Neural crest cell (in vitro differentiated cells): ENCODE measurements around the gene GAPDHS. TPM values are rescaled to one million over a fixed set of nuclear protein-coding genes. Genes with fewer than 3 reads are reported as not detected.

Experiments used
- DNase-seq: peaks from one replicate; pipeline ENCODE4 v3.0.0; 2021; ENCODE audit warnings: low read depth, mixed read lengths, low spot score
- H3K27ac Mint-ChIP-seq: one replicate; pipeline ENCODE4 v1.8.0; 2021; ENCODE audit warnings: mild to moderate bottlenecking, mixed read lengths; ENCODE audit not compliant: unreplicated experiment
- H3K27me3 Mint-ChIP-seq: 2 replicates; pipeline ENCODE4 v1.8.0; 2021; ENCODE audit warnings: low read depth, mild to moderate bottlenecking, mixed read lengths
- H3K36me3 Mint-ChIP-seq: 2 replicates; pipeline ENCODE4 v1.8.0; 2021; ENCODE audit warnings: low read depth, mild to moderate bottlenecking, mixed read lengths
- H3K4me1 Mint-ChIP-seq: 2 replicates; pipeline ENCODE4 v1.8.0; 2021; ENCODE audit warnings: mixed read lengths
- H3K4me3 Mint-ChIP-seq: one replicate; pipeline ENCODE4 v1.8.0; 2021; ENCODE audit warnings: mild to moderate bottlenecking, mixed read lengths
- H3K9me3 Mint-ChIP-seq: 2 replicates; pipeline ENCODE4 v1.8.0; 2021; ENCODE audit warnings: mixed read lengths
- CTCF ChIP-seq: fragments of 200-600 bp; sonication (generic); conservative IDR thresholded peaks from 2 replicates; pipeline ENCODE4 v1.5.0; 2021; ENCODE audit warnings: antibody characterized with exemption, mild to moderate bottlenecking
- long read RNA-seq: library from polyadenylated mRNA; unstranded; transcript quantifications from one replicate; pipeline ENCODE4 v2.0.0, GENCODE V29; 2020
- total RNA-seq: library from RNA; stranded (reverse); gene quantifications from 2 replicates; pipeline ENCODE4 v1.2.1, GENCODE V29; 2021

Gene GAPDHS
- total RNA-seq: not detected in 2 replicates
- long read RNA-seq, partial matches to known transcripts: 0 of 1 reads
- long read RNA-seq, other reads (novel, unspliced or antisense): 1 of 1 reads

DNA sequence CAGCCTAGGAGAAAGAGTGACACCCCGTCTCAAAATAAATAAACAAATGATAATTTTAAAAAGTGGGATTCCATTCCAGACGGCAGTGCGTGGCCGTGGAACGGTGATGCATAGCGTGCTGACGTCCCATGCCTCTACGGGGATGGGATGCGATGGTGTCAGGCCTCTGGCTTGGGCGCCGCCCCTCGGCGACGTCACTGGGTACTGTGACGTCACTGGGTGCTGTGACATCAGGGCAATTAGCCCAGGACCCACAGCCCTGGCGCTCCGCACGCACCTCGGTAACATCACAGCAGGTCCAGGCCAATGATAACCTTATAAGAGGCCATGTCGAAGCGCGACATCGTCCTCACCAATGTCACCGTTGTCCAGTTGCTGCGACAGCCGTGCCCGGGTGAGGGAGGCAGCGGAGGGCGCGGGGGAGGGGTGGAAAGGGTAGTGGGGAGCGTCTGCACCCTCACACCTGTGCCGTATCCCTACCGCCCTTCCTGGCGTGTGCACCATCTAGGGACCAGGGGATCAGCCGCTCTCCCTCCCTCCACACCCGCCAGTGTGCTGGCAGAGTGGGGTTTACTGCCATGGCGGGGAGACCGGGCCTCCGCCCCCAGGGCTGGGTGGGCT, at the start of gene GAPDHS:
Gene GAPDHS (plus strand): TSS at position 256 of the 621 bp plus-strand sequence. CDS start 72 bp downstream, at position 328.
- no peak for DNase-seq
- Mint-ChIP-seq H3K4me3 (no peak within 1 kb of the TSS), H3K27me3 (no peaks in the 10 kb centered on the region), H3K27ac (no peak within 1 kb of the TSS), H3K36me3 (no peaks in the 10 kb centered on the region), H3K9me3 (no peaks in the 10 kb centered on the region), H3K4me1 (no peaks in the 10 kb centered on the region)
- TF ChIP-seq CTCF: no peak

DNA sequence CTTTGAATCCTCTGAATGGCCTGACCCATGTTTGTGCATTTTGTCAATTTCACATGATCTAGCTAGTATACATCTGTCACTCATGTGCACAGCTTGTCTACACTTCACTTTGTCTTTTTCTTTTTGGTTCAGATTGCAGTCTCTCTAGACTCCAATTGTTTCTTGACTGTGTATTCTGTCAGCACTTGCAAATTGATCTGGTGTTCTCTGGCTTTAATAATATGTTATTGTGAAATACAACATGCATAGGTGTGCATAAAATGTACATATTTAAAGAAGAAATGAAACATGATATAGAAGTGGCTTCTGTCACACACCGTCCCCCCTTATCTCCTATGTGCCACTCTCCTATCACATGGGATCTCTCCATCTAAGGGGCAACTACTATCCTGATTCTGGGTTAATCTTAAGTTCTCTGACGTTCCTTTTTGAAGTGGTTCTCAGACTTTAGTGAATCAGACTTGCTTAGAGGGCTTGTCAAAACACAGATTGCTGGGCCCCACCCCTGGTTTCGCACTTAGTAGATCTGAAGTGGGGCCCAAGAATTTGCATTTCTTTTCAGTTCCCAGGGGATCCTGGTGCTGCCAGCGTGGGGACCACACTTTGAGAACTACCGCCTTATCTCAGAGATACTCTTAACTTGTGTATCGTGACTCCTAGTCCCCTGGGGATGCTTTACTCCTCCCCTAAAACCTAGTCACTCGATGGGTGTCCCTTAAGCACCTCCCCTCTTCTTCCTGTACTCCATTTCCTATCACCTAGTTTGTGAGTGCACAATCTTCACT, 48.8 kb upstream of the GAPDHS start:
- H3K4me3 Mint-ChIP-seq: no peak overlapping the region
- no peaks in the 10 kb centered on the region for H3K36me3 Mint-ChIP-seq
- H3K27me3 Mint-ChIP-seq: peaks cover 55% of the 10 kb centered on the region
- no peak for TF ChIP-seq CTCF
- no peak overlapping the region for H3K27ac Mint-ChIP-seq
- no peak for DNase-seq
- H3K4me1 Mint-ChIP-seq: no peaks in the 10 kb centered on the region
- H3K9me3 Mint-ChIP-seq: no peaks in the 10 kb centered on the region

GRCh38 chr19:35486268-35486708, 47.0 kb upstream of the GAPDHS start:
- Mint-ChIP-seq H3K27ac (no peak overlapping the region), H3K36me3 (no peaks in the 10 kb centered on the region), H3K4me3 (no peak overlapping the region), H3K27me3 (peaks cover 67% of the 10 kb centered on the region), H3K4me1 (no peaks in the 10 kb centered on the region), H3K9me3 (no peaks in the 10 kb centered on the region)
- no peak for TF ChIP-seq CTCF
- no peak for DNase-seq

DNA sequence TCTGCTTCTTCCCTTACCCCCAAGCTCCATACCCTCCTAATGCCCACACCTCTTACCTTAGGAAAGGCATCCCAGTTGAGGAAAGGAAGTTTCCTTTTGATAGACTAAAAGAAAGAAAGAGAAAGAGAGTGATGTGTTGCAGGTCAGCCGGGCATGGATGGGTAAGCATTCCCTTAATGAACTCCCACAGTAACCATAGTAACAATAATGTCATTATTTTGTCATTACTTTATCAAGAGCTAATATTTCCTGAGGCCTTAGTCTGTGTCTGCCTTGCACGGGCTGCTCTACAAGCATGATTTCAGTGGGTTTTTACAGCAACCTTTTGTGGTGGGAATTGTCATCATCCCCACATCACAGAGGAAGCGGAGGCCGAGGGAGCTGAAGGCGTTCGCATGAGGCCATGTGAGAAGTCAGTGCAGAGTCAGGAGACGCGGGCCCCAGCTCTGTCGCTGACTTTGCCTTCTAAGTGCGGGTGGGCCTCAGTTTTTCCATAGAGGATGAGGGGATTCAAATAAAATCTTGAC, 45.5 kb upstream of the GAPDHS start:
- peaks cover 78% of the 10 kb centered on the region for H3K27me3 Mint-ChIP-seq
- H3K27ac Mint-ChIP-seq: no peak overlapping the region
- no peak for TF ChIP-seq CTCF
- no peak overlapping the region for H3K4me3 Mint-ChIP-seq
- H3K4me1 Mint-ChIP-seq: no peaks in the 10 kb centered on the region
- H3K36me3 Mint-ChIP-seq: no peaks in the 10 kb centered on the region
- no peak for DNase-seq
- no peaks in the 10 kb centered on the region for H3K9me3 Mint-ChIP-seq

- H3K27me3 Mint-ChIP-seq: peaks cover 80% of the 10 kb centered on the region
- H3K9me3 Mint-ChIP-seq: no peaks in the 10 kb centered on the region
- no peak for DNase-seq
- no peak overlapping the region for H3K4me3 Mint-ChIP-seq
- no peak for TF ChIP-seq CTCF
- H3K36me3 Mint-ChIP-seq: no peaks in the 10 kb centered on the region
- no peaks in the 10 kb centered on the region for H3K4me1 Mint-ChIP-seq
- H3K27ac Mint-ChIP-seq: no peak overlapping the region
These were observed 44.6 kb upstream of the GAPDHS start for GRCh38 chr19:35488677-35489076.
